GM19351 (cell line): ENCODE data around the gene USP28.
A peak's percentile ranks its signal among the peaks of the same experiment; 100 is the strongest.
"Not testable (repeated sequence)": the region's sequence is repeated elsewhere in the genome, so short reads cannot be mapped to it uniquely, and the experiment has no call there.

Experiments
- ATAC-seq: cut with Tn5 transposase; IDR thresholded peaks from one replicate; pipeline ENCODE4 v1.9.1; 2021; ENCODE audit warnings: mild to moderate bottlenecking, moderate library complexity; ENCODE audit not compliant: unreplicated experiment

USP28 gene

GRCh38 chr11:113838005-113838404 lies 37.4 kb downstream of the USP28 start:
- ATAC-seq = no peak

DNA sequence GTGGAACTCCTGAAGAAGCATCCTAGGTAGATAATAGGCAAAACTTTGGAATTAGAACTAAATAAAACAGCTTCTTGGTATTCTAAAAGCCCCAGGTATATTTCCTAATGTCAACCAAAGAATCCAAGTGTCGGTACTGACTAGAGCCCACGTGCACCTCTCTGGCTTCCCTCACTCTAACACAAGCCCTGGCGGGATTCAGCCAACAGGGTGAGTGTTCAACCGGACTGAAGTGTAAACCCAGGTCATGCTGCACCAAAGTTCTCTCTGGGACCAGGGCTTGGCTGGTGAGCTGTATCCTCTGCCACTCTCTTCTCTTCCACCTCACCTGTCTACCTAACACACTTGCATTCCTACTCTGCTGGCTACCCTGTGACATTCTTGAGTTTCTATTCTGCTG lies 40.1 kb downstream of the USP28 start:
- no peak for ATAC-seq

GRCh38 chr11:113833151-113833550 lies 42.2 kb downstream of the USP28 start:
- no peak for ATAC-seq

DNA sequence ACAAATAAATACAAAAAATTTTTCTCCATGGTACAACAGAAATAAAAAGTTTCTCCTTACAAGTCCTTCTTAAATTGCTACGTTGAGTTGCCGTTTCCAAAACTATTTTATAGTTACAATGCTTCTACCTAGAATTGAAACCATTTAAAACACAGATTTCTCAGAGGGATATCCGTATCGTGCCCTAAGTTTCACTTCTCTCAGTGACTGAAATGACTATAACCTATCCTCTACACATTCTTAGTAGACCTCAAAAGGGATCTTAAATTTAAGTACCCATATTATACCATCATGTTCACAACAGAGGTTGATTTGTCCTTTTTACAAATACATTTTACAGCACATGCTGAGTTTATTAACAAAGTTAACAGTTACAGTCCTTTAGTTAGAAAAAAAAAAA lies 44.1 kb downstream of the USP28 start:
- ATAC-seq = peak; percentile 99

DNA sequence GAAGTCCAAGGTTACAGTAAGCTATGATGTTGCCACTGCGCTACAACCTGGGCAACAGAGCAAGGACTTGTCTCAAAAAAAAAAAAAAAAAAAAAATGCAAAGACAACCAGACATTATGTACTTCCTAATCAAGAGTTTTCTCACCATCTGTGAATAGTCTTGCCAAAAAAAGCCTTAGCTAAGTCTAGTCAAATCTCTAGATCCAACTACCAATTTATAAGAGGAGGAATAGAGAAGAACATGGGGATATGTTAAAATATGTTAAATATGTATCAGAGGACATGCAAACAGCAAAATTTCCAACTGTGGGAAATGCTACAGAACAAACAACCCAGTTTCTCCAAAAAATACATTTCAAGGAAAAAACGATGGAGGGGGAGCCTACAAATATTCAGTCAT lies 45.6 kb downstream of the USP28 start:
- ATAC-seq = no peak

GRCh38 chr11:113828191-113828590 lies 47.2 kb downstream of the USP28 start:
- ATAC-seq = no peak

DNA sequence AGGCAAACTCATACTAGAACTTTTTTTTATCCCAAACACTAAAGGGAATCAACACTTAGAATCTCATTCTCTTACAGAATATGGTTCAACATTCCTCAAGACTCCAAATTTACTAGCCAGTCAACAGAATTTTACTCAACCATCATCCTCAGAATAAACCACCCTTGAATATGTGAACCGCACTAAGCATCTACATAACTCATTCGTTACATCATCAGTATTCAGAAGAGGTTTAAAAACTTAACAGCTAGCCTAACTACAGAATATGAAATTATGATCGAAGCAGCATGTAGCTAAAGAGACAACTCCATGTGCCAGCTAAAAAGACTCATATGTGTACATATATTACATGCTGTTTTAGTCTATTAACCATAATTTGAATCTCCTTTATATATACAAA lies 47.9 kb downstream of the USP28 start:
- ATAC-seq = no peak

DNA sequence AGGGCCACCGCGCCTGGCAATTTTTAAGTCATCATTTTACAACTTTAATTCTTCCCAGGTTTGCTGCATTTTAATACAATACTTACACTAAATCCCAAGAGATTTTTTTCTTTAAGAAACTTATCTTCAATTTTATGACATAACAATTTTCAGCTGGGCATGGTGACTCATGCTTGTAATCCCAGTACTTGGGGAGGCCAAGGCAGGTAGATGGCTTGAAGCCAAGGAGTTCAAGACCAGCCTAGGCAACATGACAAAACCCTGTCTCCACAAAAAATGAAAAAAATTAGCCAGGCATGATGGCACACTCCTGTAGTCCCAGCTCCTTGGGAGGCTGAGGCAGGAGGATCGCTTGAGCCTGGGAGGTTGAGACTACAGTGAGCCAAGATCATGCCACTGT lies 56.9 kb downstream of the USP28 start:
- ATAC-seq = no peak

GRCh38 chr11:113817626-113818025 lies 57.7 kb downstream of the USP28 start:
- ATAC-seq = no peak

DNA sequence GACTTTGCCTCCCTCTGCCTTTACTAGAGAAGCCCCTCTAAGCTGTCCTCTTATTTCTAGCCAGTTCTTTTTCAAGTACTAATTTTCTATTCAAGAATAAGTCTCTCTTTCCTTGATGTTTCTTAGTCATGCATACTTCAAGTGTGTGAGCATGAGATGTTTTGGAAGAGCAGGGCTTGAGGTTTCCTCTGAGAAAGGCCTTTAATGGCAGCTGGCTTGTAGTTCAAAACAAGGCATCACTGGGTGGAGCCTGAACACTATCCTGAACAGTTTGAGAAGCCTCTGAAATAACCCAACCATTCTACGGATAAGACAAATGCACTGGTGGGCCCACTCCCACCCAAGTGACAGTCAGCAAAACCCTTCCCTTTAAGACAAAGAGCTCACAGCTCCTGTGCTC lies 58.2 kb downstream of the USP28 start:
- ATAC-seq = no peak

DNA sequence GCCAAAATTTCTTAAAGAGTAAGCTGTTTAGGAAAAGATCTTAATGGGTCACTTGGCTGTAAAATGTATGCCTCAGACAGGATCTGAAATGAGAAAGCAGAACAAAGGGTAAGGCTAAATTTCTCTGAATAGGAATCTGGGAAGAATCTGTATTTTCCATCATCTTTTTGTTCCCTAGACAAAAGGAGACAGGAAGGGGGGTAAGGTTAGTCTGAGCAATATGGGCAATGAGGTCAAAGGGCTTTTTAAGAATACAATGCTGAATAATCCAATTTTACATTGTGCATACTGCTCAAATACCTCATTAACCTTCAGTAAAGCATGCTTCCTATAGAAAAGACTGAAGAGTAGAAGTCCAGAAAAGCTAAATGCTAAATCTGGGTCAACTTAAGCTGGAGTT lies 61.2 kb downstream of the USP28 start:
- ATAC-seq = no peak

GRCh38 chr11:113808931-113809330 lies 66.4 kb downstream of the USP28 start:
- no peak for ATAC-seq

DNA sequence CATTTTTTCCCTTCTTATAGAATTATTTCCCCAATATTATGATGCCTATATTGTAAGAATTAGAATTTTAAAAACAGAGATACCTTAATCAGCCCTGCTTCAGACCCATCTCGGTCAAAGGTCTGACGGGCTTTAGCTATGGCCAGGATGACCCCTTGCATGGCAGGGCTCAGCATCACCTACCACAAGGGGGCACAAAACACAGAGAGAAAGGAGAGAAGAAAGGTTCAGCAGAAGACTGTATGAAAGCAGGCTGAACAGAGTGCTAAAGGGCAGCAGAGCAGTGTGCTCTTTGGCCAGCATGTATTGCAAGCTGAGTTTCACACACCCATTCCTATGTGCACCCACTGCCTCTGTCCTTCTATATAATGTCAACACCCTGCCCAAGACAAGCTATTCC lies 69.0 kb downstream of the USP28 start:
- ATAC-seq = peak; percentile 70

DNA sequence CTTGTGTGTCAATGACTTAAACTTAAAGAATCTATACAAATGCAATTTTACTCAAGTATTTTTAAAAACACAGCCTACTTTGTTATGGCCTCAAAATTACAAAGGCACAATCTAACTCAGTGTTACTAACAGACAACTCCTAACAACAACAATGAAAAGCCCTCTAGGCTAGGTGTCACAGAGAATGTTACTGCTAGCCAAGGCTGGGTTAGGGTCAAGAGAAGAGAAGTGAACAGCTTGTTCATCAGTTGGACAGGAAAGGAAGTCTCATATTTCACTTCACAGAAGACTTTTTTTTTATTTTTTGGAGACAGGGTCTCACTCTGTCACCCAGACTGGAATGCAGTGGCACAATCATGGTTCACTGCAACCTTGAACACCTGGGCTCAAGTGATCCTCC lies 69.7 kb downstream of the USP28 start:
- no peak for ATAC-seq

GRCh38 chr11:113802621-113803020 lies 72.8 kb downstream of the USP28 start:
- no peak for ATAC-seq

DNA sequence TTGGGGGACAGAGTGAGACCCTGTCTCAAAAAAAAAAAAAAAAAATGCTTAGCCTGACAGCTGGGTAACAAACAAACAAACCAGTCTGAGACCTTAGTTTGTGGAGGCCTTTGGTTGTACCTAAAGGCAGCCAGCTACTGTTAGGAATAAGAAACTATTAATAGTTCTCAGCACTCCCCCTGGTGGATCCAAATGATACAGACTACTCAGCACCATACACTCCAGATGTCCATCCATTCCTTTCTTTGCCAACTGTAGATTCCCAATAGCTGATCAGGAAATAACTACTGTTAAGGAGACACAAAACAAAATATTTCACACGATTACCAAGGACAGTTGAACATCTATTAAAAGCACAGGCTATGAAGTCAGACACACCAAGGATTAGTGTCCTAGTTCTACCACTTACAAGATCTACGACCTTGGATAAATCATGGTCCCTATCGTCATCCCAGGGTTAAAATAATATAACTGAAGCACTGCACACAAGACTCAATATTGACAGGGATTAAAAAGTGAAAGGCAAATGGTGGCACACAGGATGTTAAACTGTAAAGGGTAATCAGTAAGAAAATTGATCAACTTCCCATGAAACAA lies 78.6 kb downstream of the USP28 start:
- ATAC-seq = peak; percentile 69

DNA sequence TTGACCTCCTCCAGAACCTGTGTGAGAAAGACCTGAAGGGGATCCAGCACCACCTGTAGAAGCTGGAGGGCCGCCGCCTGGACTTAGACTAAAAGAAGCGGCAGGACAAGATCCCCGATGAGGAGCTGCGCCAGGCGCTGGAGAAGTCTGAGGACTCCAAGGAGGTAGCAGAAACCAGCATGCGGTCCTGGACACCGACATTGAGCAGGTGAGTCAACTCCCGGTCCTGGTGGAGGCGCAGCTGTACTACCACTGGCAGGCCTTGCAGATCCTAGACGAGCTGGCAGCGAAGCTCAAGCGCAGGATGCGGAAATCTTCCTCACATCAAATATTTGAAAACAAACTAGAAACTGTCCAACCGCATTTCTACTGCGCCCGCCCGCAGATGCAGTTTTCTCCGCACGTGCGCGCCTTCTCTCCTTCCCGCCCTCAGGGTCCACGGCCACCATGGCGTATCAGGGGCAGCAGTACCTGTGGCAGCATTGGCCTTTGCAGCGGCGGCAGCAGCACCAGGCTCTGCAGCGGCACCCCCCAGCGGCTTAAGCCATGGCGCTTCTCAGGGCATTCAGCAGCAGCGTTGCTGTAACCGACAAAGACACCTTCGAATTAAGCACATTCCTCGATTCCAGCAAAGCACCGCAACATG lies 85.6 kb downstream of the USP28 start:
- ATAC-seq = no peak

GRCh38 chr11:113789016-113789415 lies 86.4 kb downstream of the USP28 start:
- not testable (repeated sequence) for ATAC-seq

GRCh38 chr11:113782134-113782533 lies 93.2 kb downstream of the USP28 start:
- no peak for ATAC-seq

DNA sequence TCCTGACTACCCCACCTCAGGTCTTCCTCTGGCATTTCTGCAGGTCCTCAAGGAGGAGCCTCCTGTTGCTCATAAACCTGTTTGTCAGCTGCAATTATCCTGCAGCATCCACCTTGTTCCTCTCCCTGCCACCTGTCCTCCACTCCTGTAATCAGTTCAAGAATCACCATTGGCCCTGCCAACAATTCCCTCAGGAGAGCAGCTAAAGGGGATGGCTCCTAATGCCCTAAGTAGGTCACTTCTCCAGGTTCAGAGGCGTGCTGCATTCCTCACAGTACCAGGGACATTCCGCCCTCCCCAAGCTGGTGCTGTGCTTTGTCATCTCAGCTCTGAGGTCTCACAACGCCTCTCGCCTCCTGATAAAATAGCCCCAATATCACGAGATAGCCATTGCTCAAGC lies 93.7 kb downstream of the USP28 start:
- no peak for ATAC-seq

DNA sequence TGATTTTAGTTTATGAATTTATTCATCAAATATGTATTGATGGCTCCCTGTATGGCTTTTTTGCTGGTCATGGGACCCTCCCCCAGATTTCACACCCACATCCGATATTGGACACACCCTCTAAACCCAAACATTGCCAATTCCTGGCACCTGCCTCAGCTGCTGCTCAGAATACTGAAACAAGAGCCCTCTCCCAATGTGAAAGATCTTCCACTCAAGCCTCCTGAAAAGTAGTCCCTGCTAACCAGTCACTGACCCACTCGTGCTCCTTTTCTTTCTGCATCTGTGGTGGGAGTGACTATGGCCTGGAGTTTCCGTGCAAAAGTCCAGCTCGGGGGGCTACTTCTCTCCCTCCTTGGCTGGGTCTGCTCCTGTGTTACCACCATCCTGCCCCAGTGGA lies 95.9 kb downstream of the USP28 start, which contains the start of gene CLDN25:
CLDN25 (plus strand) TSS at position 301 of the 400 bp plus-strand sequence; CDS start at position 301, 0 bp downstream.
- no peak for ATAC-seq

DNA sequence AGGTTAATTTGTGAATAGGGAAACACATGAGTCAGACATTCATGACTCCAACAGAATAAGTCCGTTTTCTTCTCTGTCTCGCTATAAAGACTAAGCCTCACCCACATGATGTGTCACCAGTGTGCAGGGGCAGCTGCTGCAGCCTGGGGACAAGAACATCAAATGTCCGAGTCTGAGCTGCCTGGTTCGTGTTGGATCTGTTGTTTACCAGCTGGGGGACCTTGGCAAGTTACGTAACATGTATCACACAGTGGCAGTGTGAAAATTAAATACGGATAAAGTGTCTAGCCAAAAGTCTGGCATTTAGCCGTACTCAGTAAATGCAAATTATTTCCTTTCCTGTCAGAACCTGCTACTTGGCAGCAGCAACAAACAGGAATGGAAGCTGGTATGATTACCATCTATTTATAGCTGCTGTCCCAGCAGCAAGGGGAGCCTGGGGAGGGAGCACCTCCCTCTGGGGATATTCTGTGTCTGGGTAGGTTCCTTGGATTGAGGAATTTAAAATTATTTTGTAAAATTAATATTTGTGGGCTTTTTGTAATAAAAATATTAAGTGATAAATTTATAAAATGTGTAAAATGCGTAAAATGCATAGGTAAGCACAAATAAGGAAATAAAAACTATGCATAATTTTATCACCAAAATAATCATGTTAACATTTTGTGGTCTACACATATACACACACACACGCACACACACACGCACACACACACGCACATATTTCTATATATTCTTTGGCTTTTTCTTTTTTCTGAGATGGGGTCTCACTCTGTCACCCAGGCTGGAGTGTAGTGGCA lies 97.1 kb downstream of the USP28 start:
- ATAC-seq = no peak
